Right atrium auricular region (tissue), 2 donors: ENCODE data around the gene UBN2. TPM values are rescaled to one million over a fixed set of nuclear protein-coding genes. Genes with fewer than 3 reads are reported as not detected.

Experiments used
- DNase-seq: peaks from one replicate; pipeline ENCODE4 v3.0.0-alpha.2; 2019; ENCODE audit warnings: low spot score
- H3K27ac ChIP-seq, 2 donors: fragments of 200-600 bp; sonication (generic); 1 replicate in 1 of 2; 2 replicates in 1 of 2; pipeline ENCODE4 v1.5.1; 2016 to 2019
- H3K27me3 ChIP-seq, 2 donors: fragments of 200-600 bp; sonication (generic); one replicate each; pipeline versions ENCODE4 v1.5.1 to v1.6.0; 2017 to 2019
- H3K36me3 ChIP-seq: fragments of 200-600 bp; sonication (generic); one replicate; pipeline ENCODE4 v1.5.1; 2016
- H3K4me1 ChIP-seq, 2 donors: fragments of 200-600 bp; sonication (generic); one replicate each; pipeline versions ENCODE4 v1.5.1 to v1.6.0; 2017 to 2019
- H3K4me3 ChIP-seq, 2 donors: fragments of 200-600 bp; sonication (generic); 1 replicate in 1 of 2; 2 replicates in 1 of 2; pipeline ENCODE4 v1.5.1; 2017 to 2019; ENCODE audit warnings: mild to moderate bottlenecking in 1 of 2, moderate library complexity in 1 of 2
- H3K9me3 ChIP-seq, 2 donors: fragments of 200-600 bp; sonication (generic); one replicate each; pipeline ENCODE4 v1.5.1; 2019
- total RNA-seq, 2 donors: library from RNA; depleted of rRNA; stranded (reverse); fragments of >200 nt; gene quantifications; one replicate each; pipeline ENCODE4 v1.1.0, GENCODE V29; 2016
- TF ChIP-seq, protein P1 (sequence below), 2 donors: fragments of 200-600 bp; sonication (generic); IDR thresholded peaks; one replicate each; pipeline ENCODE4 v1.5.1; 2019; ENCODE audit warnings: antibody characterized with exemption in 2 of 2

Gene UBN2
- total RNA-seq, 2 donors from 2014 or later, result 7.9 to 8.5 TPM

GRCh38 chr7:139340037-139340807 lies 109.2 kb downstream of the UBN2 start:
- Histone ChIP-seq H3K27ac (peak overlapping the region; percentile 100), H3K4me3 (peak overlapping the region; percentile 95 to 99), H3K4me1 (peaks cover 0 to 16% of the 10 kb centered on the region in 2 donors), H3K9me3 (no peaks in the 10 kb centered on the region), H3K36me3 (peaks cover 3% of the 10 kb centered on the region), H3K27me3 (no peaks in the 10 kb centered on the region)
- DNase-seq, result peak; percentile 100
- TF ChIP-seq, protein P1, sequence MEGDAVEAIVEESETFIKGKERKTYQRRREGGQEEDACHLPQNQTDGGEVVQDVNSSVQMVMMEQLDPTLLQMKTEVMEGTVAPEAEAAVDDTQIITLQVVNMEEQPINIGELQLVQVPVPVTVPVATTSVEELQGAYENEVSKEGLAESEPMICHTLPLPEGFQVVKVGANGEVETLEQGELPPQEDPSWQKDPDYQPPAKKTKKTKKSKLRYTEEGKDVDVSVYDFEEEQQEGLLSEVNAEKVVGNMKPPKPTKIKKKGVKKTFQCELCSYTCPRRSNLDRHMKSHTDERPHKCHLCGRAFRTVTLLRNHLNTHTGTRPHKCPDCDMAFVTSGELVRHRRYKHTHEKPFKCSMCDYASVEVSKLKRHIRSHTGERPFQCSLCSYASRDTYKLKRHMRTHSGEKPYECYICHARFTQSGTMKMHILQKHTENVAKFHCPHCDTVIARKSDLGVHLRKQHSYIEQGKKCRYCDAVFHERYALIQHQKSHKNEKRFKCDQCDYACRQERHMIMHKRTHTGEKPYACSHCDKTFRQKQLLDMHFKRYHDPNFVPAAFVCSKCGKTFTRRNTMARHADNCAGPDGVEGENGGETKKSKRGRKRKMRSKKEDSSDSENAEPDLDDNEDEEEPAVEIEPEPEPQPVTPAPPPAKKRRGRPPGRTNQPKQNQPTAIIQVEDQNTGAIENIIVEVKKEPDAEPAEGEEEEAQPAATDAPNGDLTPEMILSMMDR (IDR thresholded peaks at IDR 0.05), result peak; percentile 56 to 86

- TF ChIP-seq, protein P1 (IDR thresholded peaks at IDR 0.05), result no peak
- Histone ChIP-seq H3K27me3 (no peaks in the 10 kb centered on the region), H3K4me1 (peaks cover 0 to 16% of the 10 kb centered on the region in 2 donors), H3K36me3 (peaks cover 8% of the 10 kb centered on the region), H3K9me3 (no peaks in the 10 kb centered on the region), H3K27ac (peak overlapping the region; percentile 100), H3K4me3 (peak overlapping the region; percentile 95 to 99)
- peak; percentile 86 for DNase-seq
Observed at GRCh38 chr7:139340808-139341057, 109.7 kb downstream of the UBN2 start.

DNA sequence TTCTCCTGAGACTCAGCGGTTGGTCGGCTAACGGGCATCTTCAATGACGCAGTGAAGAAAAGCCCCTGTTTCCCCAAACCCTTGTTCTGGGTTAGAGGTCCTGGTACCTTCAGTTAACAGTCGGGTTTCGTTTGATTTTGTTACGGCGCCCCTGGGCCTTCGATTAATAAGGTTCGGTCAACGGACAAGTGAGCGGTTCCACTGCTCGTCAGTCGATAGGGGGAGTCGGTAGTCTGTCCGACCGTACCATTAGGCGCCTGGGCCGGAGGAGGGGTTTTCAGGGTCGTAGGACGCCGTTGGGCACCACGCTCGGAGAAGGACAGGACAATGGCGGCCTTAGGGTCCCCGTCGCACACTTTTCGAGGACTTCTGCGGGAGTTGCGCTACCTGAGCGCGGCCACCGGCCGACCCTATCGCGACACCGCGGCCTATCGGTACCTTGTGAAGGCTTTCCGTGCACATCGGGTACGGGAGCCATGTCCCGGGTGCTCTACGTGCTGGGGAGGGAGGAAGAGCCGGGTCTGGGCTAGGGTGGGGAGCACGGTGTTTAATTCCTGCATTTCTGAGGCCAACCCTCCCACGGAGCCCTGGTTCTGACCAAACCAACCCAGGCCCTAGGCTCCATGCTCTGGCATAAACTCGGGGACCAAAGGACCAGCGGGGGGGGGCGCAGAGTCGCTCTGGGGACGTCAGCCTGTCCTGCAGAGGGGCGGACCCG lies 110.2 kb downstream of the UBN2 start, which contains the start of gene FMC1:
TSS of gene FMC1 (plus strand) at position 280 of the 718 bp plus-strand sequence. CDS start at position 328, 48 bp downstream.
- Histone ChIP-seq H3K4me3 (peak within 1 kb of the TSS; percentile 95 to 99), H3K4me1 (peaks cover 0 to 16% of the 10 kb centered on the region in 2 donors), H3K9me3 (no peaks in the 10 kb centered on the region), H3K27me3 (no peaks in the 10 kb centered on the region), H3K36me3 (peaks cover 12% of the 10 kb centered on the region), H3K27ac (peak within 1 kb of the TSS; percentile 100)
- TF ChIP-seq, protein P1 (IDR thresholded peaks at IDR 0.05), result peak in 1 of 2 donors; percentile 52
- DNase-seq, result peak; percentile 96

DNA sequence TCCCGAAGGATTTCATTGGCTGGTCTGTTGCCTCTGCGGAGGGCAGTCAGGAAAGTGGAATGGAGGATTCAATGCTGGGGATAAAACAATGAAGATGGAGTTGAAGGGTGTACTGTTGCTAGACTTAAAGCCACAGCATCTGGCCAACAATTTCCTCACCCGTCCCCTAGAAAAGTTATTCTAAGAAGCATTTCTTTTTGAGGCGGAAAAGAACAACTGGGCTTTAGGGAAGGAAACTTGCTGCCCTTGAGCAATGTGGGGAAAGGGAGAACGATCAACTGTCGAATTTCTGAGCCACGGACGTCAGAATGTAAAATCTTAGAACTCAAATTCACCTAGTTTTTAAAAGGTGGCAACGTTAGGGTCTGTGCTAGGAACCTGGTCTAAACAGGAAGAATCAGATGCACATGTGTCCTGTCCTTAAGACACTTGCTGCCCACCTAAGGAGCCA lies 110.8 kb downstream of the UBN2 start:
- Histone ChIP-seq H3K9me3 (no peaks in the 10 kb centered on the region), H3K27me3 (no peaks in the 10 kb centered on the region), H3K36me3 (peaks cover 18% of the 10 kb centered on the region), H3K27ac (peak overlapping the region; percentile 100), H3K4me3 (peak overlapping the region; percentile 95 to 99), H3K4me1 (peaks cover 0 to 16% of the 10 kb centered on the region in 2 donors)
- no peak for DNase-seq
- TF ChIP-seq, protein P1 (IDR thresholded peaks at IDR 0.05), result no peak

GRCh38 chr7:139345042-139345441 lies 114.0 kb downstream of the UBN2 start:
- TF ChIP-seq, protein P1 (IDR thresholded peaks at IDR 0.05), result no peak
- H3K9me3 ChIP-seq, result no peaks in the 10 kb centered on the region
- H3K4me3 ChIP-seq, result no peak overlapping the region
- H3K27ac ChIP-seq, result no peak overlapping the region
- peaks cover 0 to 16% of the 10 kb centered on the region in 2 donors for H3K4me1 ChIP-seq
- H3K27me3 ChIP-seq, result no peaks in the 10 kb centered on the region
- DNase-seq, result no peak
- H3K36me3 ChIP-seq, result peaks cover 31% of the 10 kb centered on the region
